HG03097 (cell line): ENCODE results near the gene CEBPG.

Experiments used
- ATAC-seq: cut with Tn5 transposase; IDR thresholded peaks from one replicate; pipeline ENCODE4 v1.9.1; 2021; ENCODE audit not compliant: unreplicated experiment, low FRiP score

Gene CEBPG

DNA sequence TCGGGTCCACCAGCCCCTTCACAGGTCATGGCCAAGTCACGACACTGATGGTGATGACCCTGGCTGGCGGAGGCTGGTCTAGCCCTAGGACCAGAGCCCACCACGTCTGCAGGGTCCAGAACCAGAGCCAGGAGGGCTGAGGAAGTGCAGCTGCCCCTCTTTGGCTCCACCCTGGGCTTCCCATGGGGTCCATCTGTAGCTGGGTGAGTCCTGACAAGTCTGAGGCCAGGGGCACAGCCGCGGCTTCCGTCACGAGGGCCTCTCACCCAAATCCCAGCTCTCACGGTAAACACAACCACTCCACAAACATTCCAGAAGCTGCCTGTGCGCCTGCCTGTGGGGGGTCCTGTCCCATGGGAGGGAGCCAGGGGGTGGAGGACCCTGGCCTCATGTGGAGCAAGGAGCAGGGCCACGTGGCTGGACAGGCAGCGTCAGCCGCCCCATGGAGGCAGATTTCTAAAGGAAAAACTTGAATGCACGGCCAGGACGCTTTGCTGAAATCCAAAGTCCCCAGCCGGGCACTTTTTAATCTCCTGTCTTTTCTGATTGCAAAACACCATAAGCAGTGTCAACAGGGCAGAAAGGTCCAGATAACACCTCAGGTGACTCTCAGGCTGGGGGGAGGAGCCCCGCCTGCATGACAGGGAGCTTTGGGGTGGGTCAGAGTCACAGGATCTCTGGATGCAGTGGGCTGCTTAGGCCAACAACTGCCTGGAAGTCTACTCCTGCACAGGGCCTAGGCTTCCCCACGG lies 29.9 kb downstream of the CEBPG start:
- ATAC-seq: no peak

DNA sequence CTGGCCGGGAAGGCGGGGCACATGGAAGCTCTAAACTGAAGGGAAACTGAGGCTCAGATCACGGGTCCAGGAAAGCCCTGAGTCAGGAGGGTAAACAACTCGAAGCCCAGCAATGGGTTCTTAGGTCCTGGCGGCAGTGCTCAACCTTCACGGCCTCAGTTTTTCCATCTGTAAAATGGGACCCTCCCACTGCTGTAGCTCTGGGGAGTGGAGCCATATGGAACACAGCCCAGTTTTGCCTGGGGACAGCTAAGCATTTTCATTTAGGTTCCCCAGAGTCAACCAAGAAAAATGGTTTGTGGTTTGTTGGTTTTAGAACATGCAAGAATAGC lies 30.4 kb downstream of the CEBPG start:
- no peak for ATAC-seq

- ATAC-seq: no peak
Observed at GRCh38 chr19:33404506-33405253, 31.2 kb downstream of the CEBPG start.

- no peak for ATAC-seq
Observed at GRCh38 chr19:33405254-33405552, 31.7 kb downstream of the CEBPG start.

DNA sequence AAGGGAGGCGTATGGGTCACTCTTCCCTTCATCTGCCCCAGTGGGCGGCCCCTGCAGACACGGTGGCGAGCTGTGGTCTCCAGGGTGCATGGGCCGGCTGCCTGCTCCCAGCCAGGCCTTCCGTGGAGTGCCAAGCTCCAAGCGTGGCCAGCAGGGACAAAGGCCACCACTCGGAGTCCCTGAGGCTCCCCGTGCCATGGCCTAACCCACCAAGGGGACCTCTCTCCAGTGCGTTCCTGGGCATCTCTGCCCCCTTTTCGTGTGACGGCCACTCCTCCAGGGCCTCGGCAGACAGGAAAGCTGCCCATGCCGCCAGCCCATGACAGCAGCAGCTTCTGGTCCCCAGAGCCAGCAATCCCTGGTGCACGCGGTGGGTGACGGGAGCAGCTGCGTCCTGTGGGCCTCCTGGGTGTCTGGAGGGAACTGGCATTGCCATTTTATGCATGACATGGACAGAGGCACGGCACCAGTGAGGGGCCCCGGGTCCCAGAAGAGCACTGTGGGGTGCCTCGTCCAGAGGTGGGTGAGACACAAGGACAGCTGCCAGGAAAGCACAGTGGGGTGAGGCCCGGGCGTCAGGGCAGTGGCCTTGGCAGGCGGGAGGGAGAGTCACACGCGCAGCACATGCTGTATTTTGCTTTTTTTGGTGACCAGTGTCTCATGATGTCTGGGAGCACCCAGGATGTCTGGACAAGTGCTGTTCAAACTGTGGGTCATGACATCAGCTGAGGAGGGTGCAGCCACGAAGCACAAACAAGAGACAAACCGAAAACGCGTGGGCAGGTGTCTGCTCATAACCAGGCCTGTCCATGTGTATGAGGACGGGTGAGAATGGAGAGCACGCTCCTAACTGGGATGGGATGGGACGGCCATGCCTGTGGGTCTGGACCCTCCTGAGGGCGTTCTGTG lies 32.3 kb downstream of the CEBPG start:
- ATAC-seq: no peak

GRCh38 chr19:33406521-33407139 lies 33.1 kb downstream of the CEBPG start:
- ATAC-seq: no peak

DNA sequence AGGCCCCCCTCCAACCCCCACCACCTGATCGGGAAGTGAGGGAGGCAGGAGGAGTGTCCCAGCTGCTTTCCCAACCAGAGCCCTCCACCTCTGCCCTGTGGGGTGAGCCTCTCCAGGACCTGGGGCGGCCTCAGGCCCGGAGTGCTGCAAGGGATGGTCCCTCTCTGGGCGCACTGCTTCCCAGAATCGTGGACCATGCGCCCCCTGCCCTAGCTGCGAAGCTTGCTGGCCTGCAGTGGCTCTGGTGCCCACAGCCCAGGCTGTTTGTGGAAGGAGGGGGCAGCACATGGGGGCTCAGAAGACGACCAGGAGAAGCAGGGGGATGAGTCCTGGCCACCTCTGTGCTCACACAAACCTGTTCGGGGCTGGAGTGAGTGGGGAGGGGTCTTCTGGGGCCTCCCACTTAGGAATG lies 33.6 kb downstream of the CEBPG start:
- no peak for ATAC-seq

- no peak for ATAC-seq
Observed at GRCh38 chr19:33407716-33408115, 34.2 kb downstream of the CEBPG start.

DNA sequence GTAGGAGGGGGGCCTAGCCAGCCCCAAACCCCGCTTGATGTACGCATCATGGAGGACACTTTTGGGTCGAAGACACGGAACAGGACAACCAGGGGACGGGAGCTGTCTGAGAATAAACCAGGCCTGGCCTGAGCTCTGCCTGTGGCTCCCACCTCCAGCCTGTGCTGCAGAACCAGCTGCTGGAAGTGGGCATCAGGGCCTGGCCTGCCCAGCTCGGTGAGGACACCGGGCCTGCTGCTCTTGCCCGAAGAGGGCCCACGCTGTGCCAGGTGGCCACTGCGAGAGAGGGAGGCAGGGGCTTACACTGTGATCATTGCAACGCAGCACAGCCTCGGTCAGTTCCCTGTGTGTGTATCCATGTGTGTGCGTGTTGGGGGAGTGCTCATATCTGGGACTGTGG lies 34.6 kb downstream of the CEBPG start:
- ATAC-seq: no peak

- no peak for ATAC-seq
Observed at GRCh38 chr19:33408538-33409434, 35.3 kb downstream of the CEBPG start.

GRCh38 chr19:33409906-33410685 lies 36.6 kb downstream of the CEBPG start:
- no peak for ATAC-seq

DNA sequence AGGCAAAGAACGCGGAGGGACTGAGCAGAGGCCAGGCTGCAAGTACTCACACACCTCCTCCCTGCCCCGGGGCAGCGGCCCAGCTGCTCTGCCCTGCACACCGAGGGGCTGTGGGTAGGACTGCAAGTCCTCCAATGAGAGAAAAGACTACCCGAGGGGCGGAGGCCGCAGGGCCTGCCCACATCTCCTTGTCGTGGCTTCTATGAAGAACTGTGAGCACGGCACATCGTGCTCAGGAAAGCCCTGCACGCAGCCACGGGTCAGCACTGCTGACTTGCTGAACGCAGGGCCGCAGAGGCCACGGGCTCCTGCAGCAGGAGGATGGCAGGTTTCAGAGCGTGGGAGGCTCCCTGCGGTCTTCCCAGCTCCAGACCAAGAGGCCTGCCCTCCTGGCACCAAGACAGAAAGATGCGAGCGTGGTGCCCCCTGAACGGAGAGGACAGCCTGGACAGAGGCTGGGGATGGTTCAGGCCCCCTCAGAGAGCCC lies 37.4 kb downstream of the CEBPG start:
- no peak for ATAC-seq

DNA sequence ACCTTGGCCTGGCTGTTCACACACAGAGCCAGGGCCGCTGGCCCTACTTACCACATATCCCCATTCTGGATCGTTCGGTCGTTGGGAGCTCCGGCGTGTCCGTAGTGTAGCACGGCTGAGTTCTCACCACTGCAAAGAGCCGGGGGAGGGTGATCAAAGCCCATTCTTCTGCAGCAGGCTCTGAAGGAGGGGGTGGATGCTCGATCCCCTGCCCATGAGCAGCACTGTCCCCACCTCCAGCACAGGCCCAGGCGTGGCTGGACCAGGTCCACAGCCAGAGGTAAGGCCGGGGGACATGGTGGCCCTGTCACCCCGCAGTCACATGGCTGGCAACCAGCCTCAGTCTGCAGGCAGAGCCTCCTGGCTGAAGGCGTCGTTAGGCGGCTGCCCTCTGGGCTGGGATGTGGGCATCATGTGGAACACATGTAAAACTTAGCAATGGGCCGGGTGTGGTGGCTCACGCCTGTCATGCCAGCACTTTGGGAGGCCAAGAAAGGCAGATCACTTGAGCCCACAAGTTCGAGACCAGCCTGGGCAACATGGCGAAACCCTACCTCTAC lies 38.2 kb downstream of the CEBPG start:
- no peak for ATAC-seq

GRCh38 chr19:33412601-33413425 lies 39.3 kb downstream of the CEBPG start:
- no peak for ATAC-seq

- no peak for ATAC-seq
Observed at GRCh38 chr19:33413426-33413725, 39.9 kb downstream of the CEBPG start.

DNA sequence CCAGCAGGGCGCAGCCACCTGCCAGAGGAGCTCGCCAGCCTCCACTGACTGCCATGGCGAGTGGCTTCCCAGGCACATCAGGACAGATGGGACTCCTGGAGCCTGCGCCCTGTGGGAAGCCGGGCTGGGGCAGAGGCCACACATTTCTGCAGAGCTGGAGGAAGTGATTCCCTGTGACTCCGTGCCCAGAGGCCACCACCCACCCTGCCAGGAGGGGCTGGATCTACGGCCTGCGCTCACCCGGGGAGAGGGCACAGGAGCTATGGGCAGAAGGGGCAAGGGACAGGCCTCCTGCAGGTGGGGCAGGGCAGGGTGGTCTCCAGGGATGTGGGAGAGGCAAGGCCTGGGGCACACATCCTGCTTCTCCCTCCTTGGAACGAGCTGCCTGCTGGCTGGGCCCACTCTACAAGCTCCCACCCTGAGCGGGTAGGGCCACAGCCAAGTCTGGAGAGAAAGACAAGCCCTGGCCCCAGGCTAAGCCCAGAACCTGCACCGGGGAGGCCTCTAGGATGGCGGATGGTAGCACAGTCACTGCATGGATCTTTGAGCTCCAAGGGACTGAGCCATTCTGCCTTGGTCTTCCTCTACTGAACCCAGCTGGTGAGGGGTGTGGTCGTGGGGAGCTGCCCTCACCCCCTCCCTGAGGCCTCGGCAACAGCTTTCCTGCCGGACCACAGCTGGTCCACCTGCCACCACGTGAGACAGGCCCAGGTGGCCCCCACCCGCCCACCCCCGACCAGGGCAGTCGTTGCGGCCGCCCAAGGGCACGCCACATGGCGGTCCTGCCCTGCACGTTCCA lies 40.6 kb downstream of the CEBPG start:
- no peak for ATAC-seq
